SK-N-MC (cell line): Measurements from ENCODE around the gene DOCK8.

Experiments
- EZH2 ChIP-seq: fragments of 200-600 bp; sonication (generic); IDR thresholded peaks from one replicate; pipeline ENCODE4 v1.6.1; 2017; ENCODE audit warnings: antibody characterized with exemption
- POLR2AphosphoS5 ChIP-seq: IDR thresholded peaks from 2 replicates; pipeline ENCODE4 v1.6.1; 2012; ENCODE audit warnings: mild to moderate bottlenecking, low read depth, low read length, borderline replicate concordance

GRCh38 chr9:469672-470551 lies 255.2 kb downstream of the DOCK8 start:
- TF ChIP-seq EZH2 (no peak), POLR2AphosphoS5 (peak; percentile 94)
